HG03064 (cell line): ENCODE results near the gene DDIT3.
"Not testable (repeated sequence)": the region's sequence is repeated elsewhere in the genome, so short reads cannot be mapped to it uniquely, and the experiment has no call there.

Experiments
- ATAC-seq: cut with Tn5 transposase; IDR thresholded peaks from one replicate; pipeline ENCODE4 v1.9.1; 2021; ENCODE audit warnings: low read depth; ENCODE audit not compliant: unreplicated experiment

The DDIT3 gene, protein sequence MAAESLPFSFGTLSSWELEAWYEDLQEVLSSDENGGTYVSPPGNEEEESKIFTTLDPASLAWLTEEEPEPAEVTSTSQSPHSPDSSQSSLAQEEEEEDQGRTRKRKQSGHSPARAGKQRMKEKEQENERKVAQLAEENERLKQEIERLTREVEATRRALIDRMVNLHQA

DNA sequence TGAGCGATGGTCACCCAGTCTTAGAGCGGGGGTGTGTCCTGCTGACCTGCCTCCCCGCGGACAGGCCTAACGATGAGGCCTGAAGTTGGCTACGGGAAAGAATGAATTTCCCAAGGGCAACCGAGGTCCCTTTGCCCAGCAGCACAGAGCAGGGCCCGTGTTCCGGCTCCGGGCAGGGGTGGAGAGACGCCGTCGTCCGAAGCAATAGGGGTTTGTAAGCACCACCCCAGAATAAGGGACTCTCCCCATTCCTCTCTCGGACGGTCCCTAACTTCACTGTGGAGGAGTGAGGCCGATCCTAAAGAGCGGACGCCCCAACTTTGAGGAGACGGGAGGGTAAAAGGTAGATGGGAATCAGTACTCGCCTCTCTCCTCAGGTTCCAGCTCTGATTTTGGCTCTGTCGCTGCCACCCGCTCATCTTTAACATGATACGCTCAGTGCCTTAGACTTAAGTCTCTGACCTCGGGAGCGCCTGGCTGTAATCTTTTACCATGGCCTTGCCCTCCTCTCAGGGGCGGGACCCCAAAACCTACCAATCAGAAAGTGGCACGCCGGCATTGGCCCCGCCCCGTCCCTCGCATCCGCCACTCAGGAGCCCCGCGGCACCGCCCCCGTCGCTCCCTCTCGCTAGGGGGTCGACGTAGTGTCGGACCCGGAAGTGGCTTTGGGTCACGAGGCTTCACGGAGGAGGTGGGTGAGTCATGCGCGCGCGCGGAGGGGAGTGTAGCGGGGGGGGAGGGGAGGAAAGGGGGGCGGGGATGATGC, at the start of gene DDIT3:
Gene DDIT3, minus strand, starts transcription at position 462 of the 766 bp plus-strand sequence. CDS start 3,108 bp downstream, outside the sequence.
- ATAC-seq = peak; percentile 60

DNA sequence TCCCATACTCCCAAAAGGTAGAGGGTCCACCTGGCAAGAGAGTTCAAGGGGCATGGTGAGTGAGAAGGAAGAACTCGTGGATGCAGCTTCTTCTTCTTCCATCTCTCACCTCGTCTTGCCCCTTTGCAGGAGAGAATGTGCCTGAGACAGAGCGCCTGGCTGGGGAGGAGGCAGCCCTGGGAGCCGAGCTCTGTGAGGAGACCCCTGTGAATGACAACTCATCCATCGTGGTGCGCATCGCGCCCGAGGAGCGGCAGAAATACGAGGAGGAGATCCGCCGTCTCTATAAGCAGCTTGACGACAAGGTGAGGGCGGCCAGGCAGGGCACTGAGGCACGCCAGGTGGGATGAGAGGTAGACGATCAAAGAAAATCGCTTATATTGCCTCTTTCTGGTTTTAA, 49.5 kb upstream of the DDIT3 start:
- no peak for ATAC-seq

- ATAC-seq = no peak
These were observed 48.5 kb upstream of the DDIT3 start for GRCh38 chr12:57568838-57569237.

- ATAC-seq = no peak
These were observed 43.9 kb upstream of the DDIT3 start for GRCh38 chr12:57564178-57564740.

- ATAC-seq = no peak
These were observed 43.0 kb upstream of the DDIT3 start for GRCh38 chr12:57563358-57563757.

DNA sequence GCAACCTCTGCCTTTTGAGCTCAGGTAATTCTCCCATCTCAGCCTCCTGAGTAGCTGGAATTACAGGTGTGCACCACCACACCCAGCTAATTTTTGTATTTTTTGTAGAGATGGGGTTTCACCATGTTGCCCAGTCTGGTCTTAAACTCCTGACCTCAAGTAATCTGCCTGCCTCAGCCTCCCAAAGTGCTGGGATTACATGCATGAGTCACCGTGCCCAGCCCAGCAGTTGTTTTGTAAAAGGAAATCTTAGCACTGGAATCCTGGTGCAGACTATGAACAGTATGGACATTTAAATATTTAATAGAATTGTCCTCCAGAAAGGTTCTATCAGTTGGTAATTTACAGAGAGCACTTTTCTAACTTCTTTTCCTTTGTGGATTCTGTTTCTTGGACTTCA, 40.8 kb upstream of the DDIT3 start:
- ATAC-seq = not testable (repeated sequence)

DNA sequence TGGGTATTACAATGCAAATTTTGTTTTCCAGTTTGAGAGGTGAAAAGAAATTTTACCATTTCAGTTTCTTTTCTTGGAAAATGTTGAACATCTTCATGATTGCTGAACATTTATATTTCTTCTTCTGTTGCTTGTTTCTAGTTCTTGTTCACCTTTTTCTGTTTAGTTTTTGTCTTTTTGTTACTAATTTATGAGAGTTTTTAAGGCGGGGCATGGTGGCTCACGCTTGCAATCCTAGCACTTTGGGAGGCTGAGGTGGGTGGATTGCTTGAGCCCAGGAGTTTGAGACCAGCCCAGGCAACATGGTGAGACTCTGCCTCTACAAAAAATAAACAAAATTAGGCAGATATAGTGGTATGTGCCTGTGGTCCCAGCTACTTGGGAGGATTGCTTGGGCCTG, 40.2 kb upstream of the DDIT3 start:
- no peak for ATAC-seq

DNA sequence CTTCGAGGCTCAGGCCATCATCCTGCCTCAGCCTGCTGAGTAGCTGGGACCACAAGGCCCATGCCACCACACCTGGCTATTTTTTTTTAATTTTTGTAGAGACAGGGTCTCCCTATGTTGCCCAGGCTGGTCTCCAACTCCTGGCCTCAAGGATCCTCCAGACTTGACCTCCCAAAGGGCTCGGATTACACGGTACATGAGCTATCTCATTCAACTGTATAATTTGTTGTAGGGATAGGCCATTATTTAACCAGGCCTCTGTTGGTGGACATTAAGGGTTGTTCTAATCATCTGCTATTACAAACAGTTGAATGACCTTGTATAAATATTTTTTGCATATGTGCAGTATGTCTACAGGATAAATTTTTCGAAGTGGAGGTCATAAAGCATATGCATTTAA, 38.5 kb upstream of the DDIT3 start:
- ATAC-seq = no peak

DNA sequence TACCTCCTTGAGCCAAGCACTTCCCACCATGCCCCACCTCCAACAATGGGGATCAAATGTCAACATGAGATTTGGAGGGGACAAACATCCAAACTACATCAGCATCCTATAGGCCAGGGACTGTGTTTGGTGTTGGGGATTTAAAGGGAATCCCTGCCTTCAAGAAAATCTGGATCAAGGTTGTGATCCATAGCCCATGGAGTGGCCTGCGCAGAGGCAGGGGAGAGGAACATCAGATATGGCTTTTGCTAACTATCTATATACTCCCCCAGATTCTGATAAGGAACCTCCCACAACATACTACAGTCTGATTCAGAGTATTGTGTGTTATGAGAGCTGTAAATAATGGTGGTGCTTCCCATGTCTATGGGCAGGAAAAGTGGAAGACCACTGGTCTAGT, 34.6 kb upstream of the DDIT3 start:
- ATAC-seq = no peak

GRCh38 chr12:57554453-57554852, 34.1 kb upstream of the DDIT3 start:
- ATAC-seq = no peak

DNA sequence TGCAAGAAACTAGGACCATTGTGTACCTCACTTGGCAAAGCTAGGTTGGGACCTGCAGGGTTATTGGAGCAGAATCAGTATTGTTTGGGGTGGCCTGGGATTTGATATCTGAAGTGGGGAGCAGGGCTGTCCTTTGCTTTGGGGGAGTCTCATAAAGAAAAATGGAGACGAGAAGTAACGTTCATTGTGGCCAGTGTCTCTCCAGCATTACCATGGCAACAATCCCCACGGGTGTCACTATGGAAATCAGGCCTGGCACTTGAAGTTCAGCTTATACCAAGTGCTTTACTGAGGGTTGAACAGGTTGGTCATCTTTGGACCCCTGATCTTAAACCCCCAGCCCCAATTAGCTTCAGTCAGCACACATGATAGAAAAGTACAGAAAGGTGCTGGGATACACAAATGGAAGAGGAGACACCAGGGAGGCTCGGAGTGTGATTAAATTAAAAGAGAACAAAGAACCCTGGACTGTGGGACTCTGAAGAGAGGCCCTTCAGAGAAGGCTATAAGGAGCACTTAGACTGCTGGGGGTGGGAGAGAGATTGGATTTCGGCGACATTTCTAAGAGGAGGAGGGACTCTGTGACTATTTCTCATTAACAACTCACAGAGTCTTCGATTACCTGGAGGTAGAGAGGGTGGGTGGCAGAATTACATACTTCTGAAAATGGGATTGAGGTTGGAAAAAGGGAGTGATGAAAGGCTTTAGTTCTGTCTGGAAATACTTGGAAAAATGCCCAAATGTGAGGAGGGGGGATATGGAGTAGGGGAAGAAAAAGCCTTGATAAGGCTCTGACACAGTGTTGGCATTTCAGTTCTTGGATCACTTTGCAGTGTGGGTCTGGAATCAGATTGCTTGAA, 33.3 kb upstream of the DDIT3 start:
- ATAC-seq = no peak

DNA sequence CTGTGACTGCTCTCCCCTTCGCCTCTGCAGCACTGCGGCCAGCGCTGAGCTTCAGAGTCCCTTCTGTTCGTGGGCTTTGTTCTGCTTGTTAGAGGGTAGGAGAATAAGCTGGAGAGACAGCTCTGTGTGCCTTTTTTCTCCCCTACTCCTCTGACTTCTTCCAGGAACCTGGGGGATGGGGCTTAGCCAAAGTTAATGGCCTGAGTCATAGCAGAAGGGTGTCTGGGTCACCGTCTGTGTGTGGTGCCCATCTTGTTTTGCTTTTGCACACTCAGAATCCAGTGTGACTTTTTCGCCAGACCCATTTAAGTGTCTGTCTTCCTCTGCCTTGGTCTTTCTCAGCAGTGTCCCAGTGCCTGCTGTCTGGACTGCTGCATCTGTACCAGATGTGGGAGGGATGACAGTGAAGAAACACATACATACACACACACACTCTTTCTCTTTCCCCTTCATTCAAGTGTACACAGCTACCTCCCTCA, 32.6 kb upstream of the DDIT3 start:
- ATAC-seq = no peak

DNA sequence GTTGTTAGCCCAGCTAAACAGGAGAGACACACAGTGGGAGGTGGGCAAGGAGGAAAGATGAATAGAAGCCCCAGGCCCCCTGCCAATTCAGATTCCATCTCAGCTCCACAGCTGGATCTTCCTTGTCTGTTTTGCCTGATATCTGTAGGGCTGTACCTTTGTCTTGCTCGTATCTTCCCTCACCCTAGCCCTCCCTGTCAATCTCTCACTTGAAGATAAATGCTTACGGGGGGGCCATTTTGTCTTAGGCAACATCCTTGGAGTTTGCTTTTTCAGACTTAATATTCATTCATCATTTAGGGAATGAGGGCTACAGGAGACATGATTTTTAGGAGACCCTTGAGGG, 32.0 kb upstream of the DDIT3 start:
- ATAC-seq = no peak

DNA sequence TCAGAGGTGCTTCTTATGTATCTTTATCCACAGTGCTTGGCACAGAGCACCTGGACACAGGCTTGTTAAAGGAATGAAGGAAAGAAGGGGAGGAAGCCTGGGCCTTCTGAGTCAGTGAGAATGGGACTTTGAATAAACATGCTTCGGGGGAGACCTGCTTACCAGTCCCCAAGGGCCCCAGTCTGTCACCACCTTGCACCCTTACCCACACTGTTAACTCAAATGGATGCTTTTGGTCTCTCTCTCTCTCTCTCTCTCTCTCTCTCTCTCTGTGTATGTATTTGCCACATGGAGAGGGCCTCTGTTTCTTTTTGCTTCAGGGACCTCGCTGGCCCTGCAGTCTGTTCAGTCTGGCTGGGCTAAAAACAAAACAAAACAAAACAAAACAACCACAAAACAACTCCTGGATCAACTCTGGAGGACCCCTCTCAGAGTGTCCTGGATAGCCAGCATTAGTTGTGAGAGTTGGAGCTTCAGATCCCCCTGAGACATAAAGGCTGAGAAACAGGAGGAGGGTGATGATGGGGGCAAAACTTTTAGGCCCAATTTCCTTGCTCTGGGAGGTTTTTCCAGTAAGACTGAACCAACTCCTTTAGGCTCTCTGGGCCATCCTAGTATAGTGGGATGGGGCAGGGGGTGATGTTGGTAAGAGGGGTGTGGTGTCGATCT, 31.5 kb upstream of the DDIT3 start:
- no peak for ATAC-seq

DNA sequence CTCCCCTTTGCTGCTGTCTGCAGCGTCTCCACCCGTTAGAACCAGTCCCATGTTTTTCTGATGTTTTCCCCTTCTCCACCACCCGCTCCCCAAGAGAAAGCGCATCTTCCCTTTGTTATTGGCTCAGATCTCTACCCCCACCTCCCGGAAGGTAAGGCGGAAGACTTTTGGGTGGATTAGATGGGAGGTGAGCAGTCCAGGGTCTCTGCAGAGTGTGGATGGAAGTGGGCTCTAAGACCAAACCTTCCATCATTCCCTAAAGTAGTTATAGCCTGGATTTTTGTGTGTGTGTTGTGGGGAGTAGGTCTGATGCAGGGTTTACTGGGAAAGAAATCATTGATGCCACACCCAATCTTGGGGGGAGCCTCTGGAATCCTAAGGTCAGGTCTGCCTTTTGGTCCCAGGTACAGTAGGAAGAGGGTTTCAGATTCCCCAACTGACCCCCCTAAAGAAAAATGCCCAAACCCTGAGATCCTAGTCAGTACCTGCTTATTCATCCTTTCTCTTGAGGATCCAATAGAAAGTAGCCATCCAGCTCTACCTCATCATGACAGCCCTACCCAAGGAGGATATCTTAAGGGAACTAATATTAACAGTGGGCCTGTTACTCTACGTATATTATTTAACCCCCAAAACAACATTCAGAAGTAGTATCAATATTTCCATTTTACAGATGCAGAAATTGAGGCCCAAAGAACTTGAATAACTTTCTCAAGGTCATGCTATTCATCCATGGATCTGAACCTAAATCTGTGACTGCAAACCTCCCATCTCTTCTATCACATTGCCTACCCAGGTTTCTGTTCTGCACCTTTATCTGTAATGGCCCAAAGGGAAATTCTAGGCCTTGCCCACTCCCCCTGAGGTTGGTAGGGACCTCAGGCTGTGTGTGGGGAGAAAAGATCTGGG, 30.6 kb upstream of the DDIT3 start:
- ATAC-seq = no peak

- no peak for ATAC-seq
These were observed 29.8 kb upstream of the DDIT3 start, which contains the start of gene KIF5A for GRCh38 chr12:57549909-57550640. KIF5A (plus strand) TSS chr12:57550044; CDS start chr12:57550272, 228 bp downstream.

DNA sequence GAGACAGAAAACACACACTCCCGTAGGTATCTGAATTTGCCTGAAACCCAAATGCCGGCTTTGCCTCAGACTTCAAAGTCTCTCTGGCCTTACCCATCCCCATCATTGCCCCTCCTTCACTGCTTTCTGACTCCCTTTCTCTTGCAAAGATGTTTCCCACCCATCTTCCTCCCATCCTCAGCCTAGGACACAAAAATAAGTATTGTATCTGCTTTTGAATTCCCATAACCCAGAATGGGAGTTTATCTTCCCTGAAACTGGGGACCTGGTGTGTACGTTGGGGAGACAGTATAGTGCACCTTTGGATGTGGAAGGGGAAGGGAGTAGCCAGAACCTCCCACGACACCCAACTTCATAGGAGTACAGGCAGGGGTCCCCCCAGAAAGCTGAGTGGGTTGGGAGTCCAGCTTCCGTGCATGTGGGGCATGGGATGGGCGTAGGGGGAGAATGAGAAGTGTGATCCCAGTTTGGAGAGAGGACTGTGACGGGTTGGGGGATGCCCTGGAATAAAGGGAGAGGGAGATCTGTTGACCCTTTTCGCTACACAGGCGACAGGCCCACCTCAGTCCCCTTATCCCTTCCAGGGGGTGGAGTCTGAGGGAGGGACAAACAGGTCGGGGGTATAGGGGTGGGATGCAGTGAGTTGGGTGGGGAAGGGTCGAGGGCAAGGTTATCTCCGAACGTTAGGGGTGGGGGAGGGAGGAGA, 29.0 kb upstream of the DDIT3 start:
- no peak for ATAC-seq

DNA sequence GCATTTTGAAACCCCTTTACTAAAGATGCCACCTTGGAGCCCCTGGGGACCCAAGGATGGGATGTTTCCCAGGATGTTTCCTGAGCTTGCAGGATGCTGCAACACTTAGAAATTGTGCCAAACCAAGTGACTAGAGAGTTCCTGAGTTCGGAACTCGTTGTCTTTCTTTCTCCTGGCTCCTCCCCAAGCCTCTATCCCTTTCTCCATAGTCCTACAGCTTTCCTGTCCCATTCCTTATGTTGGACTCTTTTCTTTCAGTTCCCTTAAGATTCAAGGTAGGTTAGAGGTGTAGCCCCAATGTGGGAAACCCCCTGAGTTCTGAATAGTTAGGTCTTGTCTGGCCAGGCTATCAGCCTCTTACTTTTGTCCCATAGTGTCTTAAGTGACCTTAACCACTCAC, 28.2 kb upstream of the DDIT3 start:
- ATAC-seq = no peak
